ENCODE measurements around the gene INSR. TPM values are rescaled to one million over a fixed set of nuclear protein-coding genes. Genes with fewer than 3 reads are reported as not detected.

INSR gene
- polyA plus RNA-seq, 1 of the 3 experiments (the other 2 are of a cell fraction) = 3.6 TPM

DNA sequence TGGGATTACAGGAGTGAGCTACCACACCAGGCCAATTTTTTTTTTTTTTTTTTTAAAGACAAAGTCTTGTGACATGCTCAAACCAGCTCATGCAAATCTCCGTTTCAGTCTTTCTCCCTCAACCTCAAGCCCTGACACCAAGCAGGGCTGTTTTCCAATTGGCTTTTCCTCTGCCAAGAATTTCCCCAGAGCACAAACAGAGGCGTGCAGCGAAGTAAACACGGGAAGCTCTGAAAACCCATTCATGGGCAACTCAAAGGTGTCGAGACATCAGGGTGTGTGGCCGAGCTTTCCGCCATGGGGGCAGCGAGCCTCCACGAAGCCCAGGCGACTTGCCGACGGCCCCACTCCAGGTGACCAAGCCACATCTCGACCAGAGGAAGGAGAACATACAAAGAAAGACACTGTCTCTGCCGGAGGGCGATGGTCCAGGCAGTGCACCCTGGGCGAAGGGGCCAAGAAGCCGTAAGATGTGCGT is 70.0 kb downstream of the INSR start:
- ChIA-PET POLR2A (interaction anchor here (0.7 kb wide), 1 partner anchor 22 kb away, joined by 3 read pairs; no protein-coding TSS in a partner anchor), CTCF (interaction anchor here (1.0 kb wide), 1 partner anchor 71 kb away, joined by 3 read pairs; no protein-coding TSS in a partner anchor)

GRCh38 chr19:7223429-7223828 is 70.8 kb downstream of the INSR start:
- no peaks in the 10 kb centered on the region for H3F3A ChIP-seq (replicated peaks; ENCODE audit: insufficient read depth)
- TF ChIP-seq USF1 (IDR thresholded peaks at IDR 0.05; ENCODE audit: borderline replicate concordance, low read depth) (no peak), IRF3 (IDR thresholded peaks at IDR 0.05; ENCODE audit: low read depth, low read length) (no peak), TEAD4 (IDR thresholded peaks at IDR 0.05; ENCODE audit: borderline replicate concordance, insufficient read depth) (no peak), TCF12 (IDR thresholded peaks at IDR 0.05) (no peak), RFX5 (IDR thresholded peaks at IDR 0.05; ENCODE audit: low read length) (no peak), USF2 (IDR thresholded peaks at IDR 0.05; ENCODE audit: borderline replicate concordance, low read depth, low read length) (no peak), EP300 (IDR thresholded peaks at IDR 0.05; ENCODE audit: borderline replicate concordance in 1 of 2, low read depth in 1 of 2, low read length in 1 of 2) (no peak), FOSL2 (IDR thresholded peaks at IDR 0.05; ENCODE audit: borderline replicate concordance, low read depth) (no peak), SMC3 (IDR thresholded peaks at IDR 0.05; ENCODE audit: low read depth, low read length) (no peak), TAF1 (IDR thresholded peaks at IDR 0.05; ENCODE audit: borderline replicate concordance, low read depth, low read length) (no peak), NFIC (IDR thresholded peaks at IDR 0.05; ENCODE audit: borderline replicate concordance) (no peak), RXRA (IDR thresholded peaks at IDR 0.05; ENCODE audit: borderline replicate concordance, low read depth) (no peak), YY1 (IDR thresholded peaks at IDR 0.05; ENCODE audit: low read depth) (no peak)
- TF ChIP-seq, protein P1, sequence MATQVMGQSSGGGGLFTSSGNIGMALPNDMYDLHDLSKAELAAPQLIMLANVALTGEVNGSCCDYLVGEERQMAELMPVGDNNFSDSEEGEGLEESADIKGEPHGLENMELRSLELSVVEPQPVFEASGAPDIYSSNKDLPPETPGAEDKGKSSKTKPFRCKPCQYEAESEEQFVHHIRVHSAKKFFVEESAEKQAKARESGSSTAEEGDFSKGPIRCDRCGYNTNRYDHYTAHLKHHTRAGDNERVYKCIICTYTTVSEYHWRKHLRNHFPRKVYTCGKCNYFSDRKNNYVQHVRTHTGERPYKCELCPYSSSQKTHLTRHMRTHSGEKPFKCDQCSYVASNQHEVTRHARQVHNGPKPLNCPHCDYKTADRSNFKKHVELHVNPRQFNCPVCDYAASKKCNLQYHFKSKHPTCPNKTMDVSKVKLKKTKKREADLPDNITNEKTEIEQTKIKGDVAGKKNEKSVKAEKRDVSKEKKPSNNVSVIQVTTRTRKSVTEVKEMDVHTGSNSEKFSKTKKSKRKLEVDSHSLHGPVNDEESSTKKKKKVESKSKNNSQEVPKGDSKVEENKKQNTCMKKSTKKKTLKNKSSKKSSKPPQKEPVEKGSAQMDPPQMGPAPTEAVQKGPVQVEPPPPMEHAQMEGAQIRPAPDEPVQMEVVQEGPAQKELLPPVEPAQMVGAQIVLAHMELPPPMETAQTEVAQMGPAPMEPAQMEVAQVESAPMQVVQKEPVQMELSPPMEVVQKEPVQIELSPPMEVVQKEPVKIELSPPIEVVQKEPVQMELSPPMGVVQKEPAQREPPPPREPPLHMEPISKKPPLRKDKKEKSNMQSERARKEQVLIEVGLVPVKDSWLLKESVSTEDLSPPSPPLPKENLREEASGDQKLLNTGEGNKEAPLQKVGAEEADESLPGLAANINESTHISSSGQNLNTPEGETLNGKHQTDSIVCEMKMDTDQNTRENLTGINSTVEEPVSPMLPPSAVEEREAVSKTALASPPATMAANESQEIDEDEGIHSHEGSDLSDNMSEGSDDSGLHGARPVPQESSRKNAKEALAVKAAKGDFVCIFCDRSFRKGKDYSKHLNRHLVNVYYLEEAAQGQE (IDR thresholded peaks at IDR 0.05; ENCODE audit: low read depth, low read length) = no peak

More for the DNA sequence above, 70.0 kb downstream of the INSR start:
- 86% methylated on average over 18 of the region's 18 CpGs for WGBS (ENCODE audit: low lambda C conversion rate)
- Histone ChIP-seq H3K9me2 (no peaks in the 10 kb centered on the region), H3K27me3 (ENCODE audit: insufficient read depth) (no peaks in the 10 kb centered on the region), H2AFZ (ENCODE audit: low read depth) (no peak overlapping the region), H3K27ac (ENCODE audit: low read depth in 2 of 2, low read length in 1 of 2) (no peak overlapping the region), H4K20me1 (ENCODE audit: insufficient read depth) (no peaks in the 10 kb centered on the region), H3K9me3 (no peaks in the 10 kb centered on the region), H3K4me3 (ENCODE audit: low read depth in 2 of 2, low read length in 1 of 2) (no peak overlapping the region), H3K36me3 (replicated peaks in 1 of 2; ENCODE audit: control insufficient read depth in 1 of 2, insufficient read depth in 2 of 2, low read length in 1 of 2) (no peaks in the 10 kb centered on the region), H3K4me2 (no peak overlapping the region), H3K4me1 (ENCODE audit: control insufficient read depth in 1 of 2, insufficient read depth in 2 of 2, low read depth in 1 of 2, low read length in 1 of 2) (peaks cover 0 to 5% of the 10 kb centered on the region in 2 experiments; a peak in 1 of 4 replicates), H3K79me2 (ENCODE audit: insufficient read depth) (no peaks in the 10 kb centered on the region), H3F3A (replicated peaks; ENCODE audit: insufficient read depth) (no peaks in the 10 kb centered on the region), H3K9ac (no peak overlapping the region)
- no peak for DNase-seq
- TF ChIP-seq SIN3A (IDR thresholded peaks at IDR 0.05; ENCODE audit: borderline replicate concordance, low read depth, low read length) (no peak), NFIC (IDR thresholded peaks at IDR 0.05; ENCODE audit: borderline replicate concordance) (no peak), TAF1 (IDR thresholded peaks at IDR 0.05; ENCODE audit: borderline replicate concordance, low read depth, low read length) (no peak), GATA2 (CRISPR knock-in tag; IDR thresholded peaks at IDR 0.05) (no peak), TEAD4 (IDR thresholded peaks at IDR 0.05; ENCODE audit: borderline replicate concordance, insufficient read depth) (no peak)
- TF ChIP-seq, protein P2, sequence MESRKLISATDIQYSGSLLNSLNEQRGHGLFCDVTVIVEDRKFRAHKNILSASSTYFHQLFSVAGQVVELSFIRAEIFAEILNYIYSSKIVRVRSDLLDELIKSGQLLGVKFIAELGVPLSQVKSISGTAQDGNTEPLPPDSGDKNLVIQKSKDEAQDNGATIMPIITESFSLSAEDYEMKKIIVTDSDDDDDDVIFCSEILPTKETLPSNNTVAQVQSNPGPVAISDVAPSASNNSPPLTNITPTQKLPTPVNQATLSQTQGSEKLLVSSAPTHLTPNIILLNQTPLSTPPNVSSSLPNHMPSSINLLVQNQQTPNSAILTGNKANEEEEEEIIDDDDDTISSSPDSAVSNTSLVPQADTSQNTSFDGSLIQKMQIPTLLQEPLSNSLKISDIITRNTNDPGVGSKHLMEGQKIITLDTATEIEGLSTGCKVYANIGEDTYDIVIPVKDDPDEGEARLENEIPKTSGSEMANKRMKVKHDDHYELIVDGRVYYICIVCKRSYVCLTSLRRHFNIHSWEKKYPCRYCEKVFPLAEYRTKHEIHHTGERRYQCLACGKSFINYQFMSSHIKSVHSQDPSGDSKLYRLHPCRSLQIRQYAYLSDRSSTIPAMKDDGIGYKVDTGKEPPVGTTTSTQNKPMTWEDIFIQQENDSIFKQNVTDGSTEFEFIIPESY (IDR thresholded peaks at IDR 0.05; ENCODE audit: borderline replicate concordance, low read depth) = no peak

More at GRCh38 chr19:7223429-7223828, 70.8 kb downstream of the INSR start:
- Histone ChIP-seq H4K20me1 (ENCODE audit: insufficient read depth) (no peaks in the 10 kb centered on the region), H2AFZ (ENCODE audit: low read depth) (no peak overlapping the region), H3K27ac (ENCODE audit: low read depth in 2 of 2, low read length in 1 of 2) (no peak overlapping the region), H3K9me2 (no peaks in the 10 kb centered on the region), H3K9me3 (no peaks in the 10 kb centered on the region), H3K4me3 (ENCODE audit: low read depth in 2 of 2, low read length in 1 of 2) (no peak overlapping the region), H3K9ac (no peak overlapping the region), H3K4me2 (no peak overlapping the region), H3K36me3 (replicated peaks in 1 of 2; ENCODE audit: control insufficient read depth in 1 of 2, insufficient read depth in 2 of 2, low read length in 1 of 2) (no peaks in the 10 kb centered on the region), H3K4me1 (ENCODE audit: control insufficient read depth in 1 of 2, insufficient read depth in 2 of 2, low read depth in 1 of 2, low read length in 1 of 2) (peaks cover 0 to 2% of the 10 kb centered on the region in 2 experiments; a peak in 1 of 4 replicates), H3K27me3 (ENCODE audit: insufficient read depth) (no peaks in the 10 kb centered on the region), H3K79me2 (ENCODE audit: insufficient read depth) (no peaks in the 10 kb centered on the region)
- ChIA-PET CTCF (no interaction called here), POLR2A (no interaction called here)
- WGBS (ENCODE audit: low lambda C conversion rate) = 100% methylated on average over 1 of the region's 1 CpG
- no peak for DNase-seq
